ENCODE data around the gene TK1. TPM values are rescaled to one million over a fixed set of nuclear protein-coding genes. Genes with fewer than 3 reads are reported as not detected.
A peak's percentile ranks its signal among the peaks of the same experiment; 100 is the strongest.

The TK1 gene
- total RNA-seq, 1 experiment from 2014 or later, result 72.5 TPM

GRCh38 chr17:78174870-78175642, 11.8 kb downstream of the TK1 start:
- ATAC-seq (peak; percentile 55), DNase-seq (ENCODE audit: low spot score) (peak; percentile 72)
- Mint-ChIP-seq H3K27ac (peak overlapping the region; percentile 68), H3K36me3 (peaks cover 48% of the 10 kb centered on the region), H3K4me1 (peaks cover 45% of the 10 kb centered on the region), H3K27me3 (ENCODE audit: low read depth) (no peaks in the 10 kb centered on the region), H3K4me3 (no peak overlapping the region), H3K9me3 (no peaks in the 10 kb centered on the region)
- ChIA-PET POLR2A (interaction anchor here (1.5 to 1.8 kb wide), 2 partner anchors 12 to 35 kb away, joined by 6 to 7 read pairs; partner anchors contain the start of gene TK1), CTCF (interaction anchor here (0.7 to 6.4 kb wide), 19 partner anchors 9 to 247 kb away, joined by 3 to 85 read pairs (median 4); partner anchors contain the start of genes AFMID, BIRC5 and TK1)
- TF ChIP-seq ZMAT4 (CRISPR knock-in tag; IDR thresholded peaks at IDR 0.05), result no peak
- TF ChIP-seq CREB1 (CRISPR knock-in tag; IDR thresholded peaks at IDR 0.05), result no peak
- TF ChIP-seq ESRRA (CRISPR knock-in tag; IDR thresholded peaks at IDR 0.05; ENCODE audit: borderline replicate concordance), result no peak
- TF ChIP-seq, protein P1, sequence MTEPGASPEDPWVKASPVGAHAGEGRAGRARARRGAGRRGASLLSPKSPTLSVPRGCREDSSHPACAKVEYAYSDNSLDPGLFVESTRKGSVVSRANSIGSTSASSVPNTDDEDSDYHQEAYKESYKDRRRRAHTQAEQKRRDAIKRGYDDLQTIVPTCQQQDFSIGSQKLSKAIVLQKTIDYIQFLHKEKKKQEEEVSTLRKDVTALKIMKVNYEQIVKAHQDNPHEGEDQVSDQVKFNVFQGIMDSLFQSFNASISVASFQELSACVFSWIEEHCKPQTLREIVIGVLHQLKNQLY (CRISPR knock-in tag; IDR thresholded peaks at IDR 0.05), result no peak
- TF ChIP-seq, protein P2, sequence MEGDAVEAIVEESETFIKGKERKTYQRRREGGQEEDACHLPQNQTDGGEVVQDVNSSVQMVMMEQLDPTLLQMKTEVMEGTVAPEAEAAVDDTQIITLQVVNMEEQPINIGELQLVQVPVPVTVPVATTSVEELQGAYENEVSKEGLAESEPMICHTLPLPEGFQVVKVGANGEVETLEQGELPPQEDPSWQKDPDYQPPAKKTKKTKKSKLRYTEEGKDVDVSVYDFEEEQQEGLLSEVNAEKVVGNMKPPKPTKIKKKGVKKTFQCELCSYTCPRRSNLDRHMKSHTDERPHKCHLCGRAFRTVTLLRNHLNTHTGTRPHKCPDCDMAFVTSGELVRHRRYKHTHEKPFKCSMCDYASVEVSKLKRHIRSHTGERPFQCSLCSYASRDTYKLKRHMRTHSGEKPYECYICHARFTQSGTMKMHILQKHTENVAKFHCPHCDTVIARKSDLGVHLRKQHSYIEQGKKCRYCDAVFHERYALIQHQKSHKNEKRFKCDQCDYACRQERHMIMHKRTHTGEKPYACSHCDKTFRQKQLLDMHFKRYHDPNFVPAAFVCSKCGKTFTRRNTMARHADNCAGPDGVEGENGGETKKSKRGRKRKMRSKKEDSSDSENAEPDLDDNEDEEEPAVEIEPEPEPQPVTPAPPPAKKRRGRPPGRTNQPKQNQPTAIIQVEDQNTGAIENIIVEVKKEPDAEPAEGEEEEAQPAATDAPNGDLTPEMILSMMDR (IDR thresholded peaks at IDR 0.05), result peak; percentile 17; the same call in 1 of the 2 replicates

- Mint-ChIP-seq H3K4me3 (no peak overlapping the region), H3K4me1 (peaks cover 50% of the 10 kb centered on the region), H3K27me3 (ENCODE audit: low read depth) (no peaks in the 10 kb centered on the region), H3K27ac (no peak overlapping the region), H3K9me3 (no peaks in the 10 kb centered on the region), H3K36me3 (peaks cover 42% of the 10 kb centered on the region)
- TF ChIP-seq, protein P3, sequence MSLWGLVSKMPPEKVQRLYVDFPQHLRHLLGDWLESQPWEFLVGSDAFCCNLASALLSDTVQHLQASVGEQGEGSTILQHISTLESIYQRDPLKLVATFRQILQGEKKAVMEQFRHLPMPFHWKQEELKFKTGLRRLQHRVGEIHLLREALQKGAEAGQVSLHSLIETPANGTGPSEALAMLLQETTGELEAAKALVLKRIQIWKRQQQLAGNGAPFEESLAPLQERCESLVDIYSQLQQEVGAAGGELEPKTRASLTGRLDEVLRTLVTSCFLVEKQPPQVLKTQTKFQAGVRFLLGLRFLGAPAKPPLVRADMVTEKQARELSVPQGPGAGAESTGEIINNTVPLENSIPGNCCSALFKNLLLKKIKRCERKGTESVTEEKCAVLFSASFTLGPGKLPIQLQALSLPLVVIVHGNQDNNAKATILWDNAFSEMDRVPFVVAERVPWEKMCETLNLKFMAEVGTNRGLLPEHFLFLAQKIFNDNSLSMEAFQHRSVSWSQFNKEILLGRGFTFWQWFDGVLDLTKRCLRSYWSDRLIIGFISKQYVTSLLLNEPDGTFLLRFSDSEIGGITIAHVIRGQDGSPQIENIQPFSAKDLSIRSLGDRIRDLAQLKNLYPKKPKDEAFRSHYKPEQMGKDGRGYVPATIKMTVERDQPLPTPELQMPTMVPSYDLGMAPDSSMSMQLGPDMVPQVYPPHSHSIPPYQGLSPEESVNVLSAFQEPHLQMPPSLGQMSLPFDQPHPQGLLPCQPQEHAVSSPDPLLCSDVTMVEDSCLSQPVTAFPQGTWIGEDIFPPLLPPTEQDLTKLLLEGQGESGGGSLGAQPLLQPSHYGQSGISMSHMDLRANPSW (CRISPR knock-in tag; conservative IDR thresholded peaks at IDR 0.05; ENCODE audit: low read depth), result no peak
- TF ChIP-seq, protein P4, sequence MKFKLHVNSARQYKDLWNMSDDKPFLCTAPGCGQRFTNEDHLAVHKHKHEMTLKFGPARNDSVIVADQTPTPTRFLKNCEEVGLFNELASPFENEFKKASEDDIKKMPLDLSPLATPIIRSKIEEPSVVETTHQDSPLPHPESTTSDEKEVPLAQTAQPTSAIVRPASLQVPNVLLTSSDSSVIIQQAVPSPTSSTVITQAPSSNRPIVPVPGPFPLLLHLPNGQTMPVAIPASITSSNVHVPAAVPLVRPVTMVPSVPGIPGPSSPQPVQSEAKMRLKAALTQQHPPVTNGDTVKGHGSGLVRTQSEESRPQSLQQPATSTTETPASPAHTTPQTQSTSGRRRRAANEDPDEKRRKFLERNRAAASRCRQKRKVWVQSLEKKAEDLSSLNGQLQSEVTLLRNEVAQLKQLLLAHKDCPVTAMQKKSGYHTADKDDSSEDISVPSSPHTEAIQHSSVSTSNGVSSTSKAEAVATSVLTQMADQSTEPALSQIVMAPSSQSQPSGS (CRISPR knock-in tag; IDR thresholded peaks at IDR 0.05; ENCODE audit: borderline replicate concordance, low read depth), result no peak
- TF ChIP-seq ATF1 (CRISPR knock-in tag; IDR thresholded peaks at IDR 0.05) (0 out of 2 replicates have a peak, but pooled peaks have one; percentile 44), RELA (CRISPR knock-in tag; IDR thresholded peaks at IDR 0.05; ENCODE audit: borderline replicate concordance) (no peak), ZNF512 (CRISPR knock-in tag; IDR thresholded peaks at IDR 0.05; ENCODE audit: borderline replicate concordance) (0 out of 2 replicates have a peak, but pooled peaks have one; percentile 25), ATF6 (CRISPR knock-in tag; IDR thresholded peaks at IDR 0.05) (no peak)
- TF ChIP-seq, protein P5, sequence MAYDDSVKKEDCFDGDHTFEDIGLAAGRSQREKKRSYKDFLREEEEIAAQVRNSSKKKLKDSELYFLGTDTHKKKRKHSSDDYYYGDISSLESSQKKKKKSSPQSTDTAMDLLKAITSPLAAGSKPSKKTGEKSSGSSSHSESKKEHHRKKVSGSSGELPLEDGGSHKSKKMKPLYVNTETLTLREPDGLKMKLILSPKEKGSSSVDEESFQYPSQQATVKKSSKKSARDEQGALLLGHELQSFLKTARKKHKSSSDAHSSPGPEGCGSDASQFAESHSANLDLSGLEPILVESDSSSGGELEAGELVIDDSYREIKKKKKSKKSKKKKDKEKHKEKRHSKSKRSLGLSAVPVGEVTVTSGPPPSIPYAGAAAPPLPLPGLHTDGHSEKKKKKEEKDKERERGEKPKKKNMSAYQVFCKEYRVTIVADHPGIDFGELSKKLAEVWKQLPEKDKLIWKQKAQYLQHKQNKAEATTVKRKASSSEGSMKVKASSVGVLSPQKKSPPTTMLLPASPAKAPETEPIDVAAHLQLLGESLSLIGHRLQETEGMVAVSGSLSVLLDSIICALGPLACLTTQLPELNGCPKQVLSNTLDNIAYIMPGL (CRISPR knock-in tag; IDR thresholded peaks at IDR 0.05), result 0 out of 2 replicates have a peak, but pooled peaks have one; percentile 29
- ChIA-PET POLR2A (interaction anchor here (1.5 kb wide), 1 partner anchor 12 kb away, joined by 6 read pairs; the partner anchor contains the start of gene TK1), CTCF (interaction anchor here (0.7 to 6.4 kb wide), 12 partner anchors 8 to 89 kb away, joined by 3 to 85 read pairs (median 9); partner anchors contain the start of genes AFMID and TK1)
- no peak for ATAC-seq
- no peak for DNase-seq (ENCODE audit: low spot score)
Observed at GRCh38 chr17:78174346-78174869, 12.4 kb downstream of the TK1 start.

Measured in WTC11 (cell line).